Natural killer cell (primary cell): ENCODE results near the gene TIMP3. TPM values are rescaled to one million over a fixed set of nuclear protein-coding genes. Genes with fewer than 3 reads are reported as not detected.

Experiments used
- ATAC-seq, 3 donors: fragments of 150-1000 bp in 2 of 3; fragments of 200-7000 bp in 1 of 3; cut with Tn5 transposase; 1 replicate in 1 of 3; 2 replicates in 2 of 3; pipeline ENCODE4 v1.10.0; 2021; ENCODE audit warnings: mild to moderate bottlenecking in 2 of 3, moderate library complexity in 2 of 3
- DNase-seq, 2 donors: peaks; one replicate each; pipeline versions ENCODE4 v3.0.0 to v3.0.0-alpha.2; 2013 to 2021; ENCODE audit warnings: mixed read lengths in 1 of 2
- H3K27ac ChIP-seq: one replicate; pipeline ENCODE4 v1.5.1; 2013; ENCODE audit warnings: mild to moderate bottlenecking, low read length
- H3K27me3 ChIP-seq: one replicate; pipeline ENCODE4 v1.6.1; 2013; ENCODE audit warnings: low read length; ENCODE audit not compliant: control insufficient read depth, insufficient read depth
- H3K36me3 ChIP-seq: one replicate; pipeline ENCODE4 v1.6.1; 2013; ENCODE audit warnings: low read length; ENCODE audit not compliant: control insufficient read depth, insufficient read depth
- H3K4me1 ChIP-seq: one replicate; pipeline ENCODE4 v1.6.1; 2013; ENCODE audit warnings: low read length; ENCODE audit not compliant: control insufficient read depth, insufficient read depth
- H3K4me3 ChIP-seq: one replicate; pipeline ENCODE4 v1.5.1; 2013; ENCODE audit warnings: low read length
- H3K9me3 ChIP-seq: one replicate; pipeline ENCODE4 v1.6.1; 2013; ENCODE audit warnings: low read length; ENCODE audit not compliant: control insufficient read depth, insufficient read depth
- H3K27ac Mint-ChIP-seq, 2 donors: one replicate each; pipeline ENCODE4 v1.8.0; 2022; ENCODE audit warnings: mild to moderate bottlenecking in 2 of 2, mixed read lengths in 2 of 2, moderate library complexity in 1 of 2
- H3K27me3 Mint-ChIP-seq, 2 donors: one replicate each; pipeline ENCODE4 v1.8.0; 2022; ENCODE audit warnings: low read depth in 2 of 2, mixed read lengths in 2 of 2
- H3K36me3 Mint-ChIP-seq: one replicate; pipeline ENCODE4 v1.8.0; 2022; ENCODE audit warnings: mixed read lengths
- H3K4me1 Mint-ChIP-seq, 2 donors: one replicate each; pipeline ENCODE4 v1.8.0; 2022; ENCODE audit warnings: mixed read lengths in 2 of 2
- H3K4me3 Mint-ChIP-seq: one replicate; pipeline ENCODE4 v1.8.0; 2022; ENCODE audit warnings: mild to moderate bottlenecking, moderate library complexity, mixed read lengths
- H3K9me3 Mint-ChIP-seq, 2 donors: one replicate each; pipeline ENCODE4 v1.8.0; 2022; ENCODE audit warnings: mixed read lengths in 2 of 2
- CTCF ChIP-seq: fragments of 200-600 bp; IDR thresholded peaks from one replicate; pipeline ENCODE4 v1.8.0; 2022; ENCODE audit warnings: antibody characterized with exemption
- WGBS: methylation state at CpG from one replicate; pipeline ENCODE4 v1.1.7; 2013; ENCODE audit warnings: missing lambda C conversion rate; ENCODE audit not compliant: insufficient coverage; 5-methylcytosine and 5-hydroxymethylcytosine counted together
- intact Hi-C: fragments of 100-400 bp; cut with micrococcal nuclease; formaldehyde crosslinking; loops from one replicate; pipeline ENCODE4 v1.14.2; 2022
- total RNA-seq, 4 donors: library from RNA; stranded (reverse); fragments of 120-200 nt in 1 of 4; gene quantifications; one replicate each; pipeline versions ENCODE4 v1.2.3 to v1.2.4, GENCODE V29; 2013 to 2022

Gene TIMP3
- total RNA-seq, 3 donors from 2014 or later (not counting 1 experiment from before 2014, with no cell fraction given), result 0.12 TPM; not detected in 2

- H3K27ac ChIP-seq, result no peak overlapping the region
- intact Hi-C loops, result no loop called here
- TF ChIP-seq CTCF, result no peak
- ATAC-seq, result no peak
- WGBS, result 53% methylated on average over 7 of the region's 7 CpGs
- Mint-ChIP-seq H3K9me3 (no peaks in the 10 kb centered on the region), H3K4me1 (peaks cover 0 to 17% of the 10 kb centered on the region in 2 donors), H3K27me3 (peaks cover 43 to 58% of the 10 kb centered on the region in 2 donors), H3K4me3 (no peak overlapping the region), H3K36me3 (no peaks in the 10 kb centered on the region), H3K27ac (no peak overlapping the region)
- no peak overlapping the region for H3K4me3 ChIP-seq
- no peak for DNase-seq
- H3K9me3 ChIP-seq, result no peaks in the 10 kb centered on the region
- H3K27me3 ChIP-seq, result peaks cover 10% of the 10 kb centered on the region
- H3K4me1 ChIP-seq, result peaks cover 3% of the 10 kb centered on the region
- H3K36me3 ChIP-seq, result no peaks in the 10 kb centered on the region
Observed at GRCh38 chr22:32803020-32803737, 1.7 kb downstream of the TIMP3 start.

- no peaks in the 10 kb centered on the region for H3K9me3 ChIP-seq
- H3K4me3 Mint-ChIP-seq, result no peak overlapping the region
- peaks cover 43 to 54% of the 10 kb centered on the region in 2 donors for H3K27me3 Mint-ChIP-seq
- H3K36me3 ChIP-seq, result no peaks in the 10 kb centered on the region
- peaks cover 8% of the 10 kb centered on the region for H3K27me3 ChIP-seq
- TF ChIP-seq CTCF, result no peak
- intact Hi-C loops, result no loop called here
- peaks cover 3% of the 10 kb centered on the region for H3K4me1 ChIP-seq
- H3K27ac ChIP-seq, result no peak overlapping the region
- no peak overlapping the region for H3K4me3 ChIP-seq
- ATAC-seq, result no peak
- H3K4me1 Mint-ChIP-seq, result peaks cover 0 to 17% of the 10 kb centered on the region in 2 donors
- no peak overlapping the region for H3K27ac Mint-ChIP-seq
- no peaks in the 10 kb centered on the region for H3K9me3 Mint-ChIP-seq
- no peaks in the 10 kb centered on the region for H3K36me3 Mint-ChIP-seq
- WGBS, result 85% methylated on average over 13 of the region's 13 CpGs
- DNase-seq, result no peak
Observed at GRCh38 chr22:32803738-32804435, 2.4 kb downstream of the TIMP3 start.

- Mint-ChIP-seq H3K27ac (no peak overlapping the region), H3K36me3 (no peaks in the 10 kb centered on the region), H3K4me1 (peaks cover 0 to 17% of the 10 kb centered on the region in 2 donors), H3K27me3 (peaks cover 37 to 46% of the 10 kb centered on the region in 2 donors), H3K4me3 (no peak overlapping the region), H3K9me3 (no peaks in the 10 kb centered on the region)
- WGBS, result 82% methylated on average over 13 of the region's 14 CpGs
- intact Hi-C loops, result no loop called here
- Histone ChIP-seq H3K27ac (no peak overlapping the region), H3K4me3 (no peak overlapping the region), H3K27me3 (peaks cover 8% of the 10 kb centered on the region), H3K4me1 (peaks cover 3% of the 10 kb centered on the region), H3K36me3 (no peaks in the 10 kb centered on the region), H3K9me3 (no peaks in the 10 kb centered on the region)
- ATAC-seq (no peak), DNase-seq (no peak)
- TF ChIP-seq CTCF, result no peak
Observed at GRCh38 chr22:32804531-32805360, 3.2 kb downstream of the TIMP3 start.
